ENCODE results near the gene ARPC1A. TPM values are rescaled to one million over a fixed set of nuclear protein-coding genes. Genes with fewer than 3 reads are reported as not detected.

The ARPC1A gene
- polyA plus RNA-seq, 1 of the 3 experiments (the other 2 are of a cell fraction), result 306 TPM

GRCh38 chr7:99293650-99294049 lies 32.0 kb upstream of the ARPC1A start:
- Histone ChIP-seq H2AFZ (ENCODE audit: low read depth) (no peak overlapping the region), H3K27me3 (ENCODE audit: insufficient read depth) (no peaks in the 10 kb centered on the region), H3K79me2 (ENCODE audit: insufficient read depth) (no peaks in the 10 kb centered on the region), H3K36me3 (replicated peaks in 1 of 2; ENCODE audit: control insufficient read depth in 1 of 2, insufficient read depth in 2 of 2, low read length in 1 of 2) (no peaks in the 10 kb centered on the region), H3K9me2 (no peaks in the 10 kb centered on the region), H3K9ac (no peak overlapping the region), H3K9me3 (no peaks in the 10 kb centered on the region), H3K4me3 (ENCODE audit: low read depth in 2 of 2, low read length in 1 of 2) (no peak overlapping the region), H3K4me2 (no peak overlapping the region), H3K27ac (ENCODE audit: low read depth in 2 of 2, low read length in 1 of 2) (no peak overlapping the region), H3F3A (replicated peaks; ENCODE audit: insufficient read depth) (no peaks in the 10 kb centered on the region), H4K20me1 (ENCODE audit: insufficient read depth) (no peaks in the 10 kb centered on the region), H3K4me1 (ENCODE audit: control insufficient read depth in 1 of 2, insufficient read depth in 2 of 2, low read depth in 1 of 2, low read length in 1 of 2) (no peaks in the 10 kb centered on the region)
- DNase-seq, result no peak
- WGBS (ENCODE audit: low lambda C conversion rate), result 60% methylated on average over 4 of the region's 4 CpGs
- TF ChIP-seq JUND (IDR thresholded peaks at IDR 0.05), result no peak
- no peak for TF ChIP-seq NFIC (IDR thresholded peaks at IDR 0.05; ENCODE audit: borderline replicate concordance)
- TF ChIP-seq EZH2phosphoT487 (IDR thresholded peaks at IDR 0.05; ENCODE audit: borderline replicate concordance, low read depth), result no peak
- no peak for TF ChIP-seq FOXJ3 (CRISPR knock-in tag; IDR thresholded peaks at IDR 0.05)
- TF ChIP-seq REST (IDR thresholded peaks at IDR 0.05; ENCODE audit: low read depth, low read length), result no peak
- no peak for TF ChIP-seq FOXM1 (IDR thresholded peaks at IDR 0.05; ENCODE audit: low read depth)
- TF ChIP-seq TAF1 (IDR thresholded peaks at IDR 0.05; ENCODE audit: borderline replicate concordance, low read depth, low read length), result no peak
- no peak for TF ChIP-seq FOSL2 (IDR thresholded peaks at IDR 0.05; ENCODE audit: borderline replicate concordance, low read depth)
- TF ChIP-seq IRF3 (IDR thresholded peaks at IDR 0.05; ENCODE audit: low read depth, low read length), result no peak
- no peak for TF ChIP-seq CHD2 (IDR thresholded peaks at IDR 0.05; ENCODE audit: low read length, partially characterized antibody)
- TF ChIP-seq MEF2A (IDR thresholded peaks at IDR 0.05; ENCODE audit: borderline replicate concordance, low read depth), result no peak
- no peak for TF ChIP-seq RFX5 (IDR thresholded peaks at IDR 0.05; ENCODE audit: low read length)
- no peak for TF ChIP-seq ELF1 (IDR thresholded peaks at IDR 0.05)
- TF ChIP-seq CTCF (IDR thresholded peaks at IDR 0.05), result no peak
- no peak for TF ChIP-seq GABPA (IDR thresholded peaks at IDR 0.05; ENCODE audit: low read depth)
- no peak for TF ChIP-seq TEAD4 (IDR thresholded peaks at IDR 0.05; ENCODE audit: borderline replicate concordance, insufficient read depth)
- CTCF ChIA-PET, result interaction anchor here (0.7 to 1.5 kb wide), 4 partner anchors 12 to 253 kb away, joined by 3 to 6 read pairs (median 4); no protein-coding TSS in a partner anchor
- POLR2A ChIA-PET, result interaction anchor here (0.5 kb wide), 1 partner anchor 169 kb away, joined by 3 read pairs; no protein-coding TSS in a partner anchor

All from SK-N-SH (cell line).